OCI-M2 (cell line): ENCODE data around the gene OR2G6.
"Not testable (repeated sequence)": the region's sequence is repeated elsewhere in the genome, so short reads cannot be mapped to it uniquely, and the experiment has no call there.

Source experiments
- DNase-seq: peaks from one replicate; lab custom pipeline; 2025; ENCODE audit not compliant: unreplicated experiment; lab: John Stamatoyannopoulos, UW

The OR2G6 gene

GRCh38 chr1:248507773-248508172 is at the start of gene OR2G6:
TSS of gene OR2G6 (plus strand) at chr1:248508073. CDS start at chr1:248521647, 13,574 bp downstream.
- DNase-seq = not testable (repeated sequence)

GRCh38 chr1:248459117-248459516 is 48.8 kb upstream of the OR2G6 start:
- not testable (repeated sequence) for DNase-seq

GRCh38 chr1:248471154-248471553 is 36.7 kb upstream of the OR2G6 start:
- DNase-seq = no peak

- DNase-seq = not testable (repeated sequence)
Measured at GRCh38 chr1:248472111-248472510, 35.8 kb upstream of the OR2G6 start.

GRCh38 chr1:248473051-248473450 is 34.8 kb upstream of the OR2G6 start, which contains the start of gene OR2T3:
TSS of gene OR2T3 (plus strand) at chr1:248473351. CDS start at chr1:248473351, 0 bp downstream.
- DNase-seq = not testable (repeated sequence)

GRCh38 chr1:248475660-248476059 is 32.2 kb upstream of the OR2G6 start:
- not testable (repeated sequence) for DNase-seq

GRCh38 chr1:248481686-248482579 is 25.9 kb upstream of the OR2G6 start:
- not testable (repeated sequence) for DNase-seq

GRCh38 chr1:248488289-248488688 is 19.6 kb upstream of the OR2G6 start, which contains the start of gene OR2T5:
TSS of gene OR2T5 (plus strand) at chr1:248488589. CDS start at chr1:248488589, 0 bp downstream.
- DNase-seq = not testable (repeated sequence)

GRCh38 chr1:248496661-248497060 is 11.2 kb upstream of the OR2G6 start:
- DNase-seq = not testable (repeated sequence)

GRCh38 chr1:248500305-248501035 is 7.4 kb upstream of the OR2G6 start:
- not testable (repeated sequence) for DNase-seq

- DNase-seq = not testable (repeated sequence)
Measured at GRCh38 chr1:248510217-248510616, 2.3 kb downstream of the OR2G6 start.

GRCh38 chr1:248521856-248522255 is 14.0 kb downstream of the OR2G6 start:
- DNase-seq = no peak

- not testable (repeated sequence) for DNase-seq
Measured at GRCh38 chr1:248537449-248537848, 29.6 kb downstream of the OR2G6 start.

GRCh38 chr1:248547383-248547782 is 39.5 kb downstream of the OR2G6 start:
- DNase-seq = not testable (repeated sequence)

- not testable (repeated sequence) for DNase-seq
Measured at GRCh38 chr1:248551027-248551426, 43.2 kb downstream of the OR2G6 start.

GRCh38 chr1:248562672-248563071 is 54.8 kb downstream of the OR2G6 start, which contains the start of gene OR2T29:
TSS of gene OR2T29 (minus strand) at chr1:248562772. CDS start at chr1:248559491, 3,281 bp downstream.
- not testable (repeated sequence) for DNase-seq

- not testable (repeated sequence) for DNase-seq
Measured at GRCh38 chr1:248565530-248566373, 57.9 kb downstream of the OR2G6 start.

GRCh38 chr1:248569049-248569448 is 61.2 kb downstream of the OR2G6 start:
- DNase-seq = not testable (repeated sequence)

GRCh38 chr1:248570811-248571210 is 62.9 kb downstream of the OR2G6 start:
- DNase-seq = not testable (repeated sequence)

GRCh38 chr1:248572049-248572448 is 64.2 kb downstream of the OR2G6 start:
- DNase-seq = not testable (repeated sequence)
